HCT116 (cell line): ENCODE results near the gene MST1. TPM values are rescaled to one million over a fixed set of nuclear protein-coding genes. Genes with fewer than 3 reads are reported as not detected.
A peak's percentile ranks its signal among the peaks of the same experiment; 100 is the strongest.

Experiments used
- ATAC-seq: fragments of 200-7000 bp; cut with Tn5 transposase; 2 replicates; pipeline ENCODE4 v1.9.1; 2020; ENCODE audit warnings: mild to moderate bottlenecking, moderate library complexity
- BruUV-seq: library from RNA; stranded (reverse); fragments of 400-500 nt; replicated peaks from 2 replicates; lab custom pipeline; 2021; lab: Mats Ljungman, UMichigan
- CTCF ChIA-PET: fragments of 300-600 bp; sonication (Branson Sonifier 250); formaldehyde crosslinking; loops from one replicate; lab custom pipeline; 2021; ENCODE audit warnings: antibody characterized with exemption; lab: Charles Lee
- POLR2A ChIA-PET: fragments of 300-600, 350-600 bp; sonication (Branson Sonifier 250); formaldehyde crosslinking; loops from one replicate; lab custom pipeline; 2021; ENCODE audit warnings: antibody characterized with exemption; lab: Charles Lee
- RAD21 ChIA-PET, 2 experiments: fragments of 300-600 bp; sonication (Branson Sonifier 250); formaldehyde crosslinking; loops; one replicate each; lab custom pipeline; 2023; ENCODE audit warnings: low total read pairs in 2 of 2; ENCODE audit not compliant: uncharacterized antibody in 2 of 2, unreplicated experiment in 2 of 2, low non-redundant PET in 1 of 2; lab: Charles Lee
- DNase-seq: peaks from one replicate; pipeline ENCODE4 v3.0.0-alpha.2; 2010; ENCODE audit warnings: low read depth, low spot score
- H2AFZ ChIP-seq: fragments of 200-600 bp; shearing (Covaris generic), sonication (generic); 2 replicates; pipeline ENCODE4 v1.6.1; 2017; ENCODE audit warnings: low read depth, mixed run types, mixed read lengths, antibody characterized with exemption, low read length; ENCODE audit not compliant: poor library complexity, severe bottlenecking
- H3K27ac ChIP-seq: 2 replicates; pipeline ENCODE4 v1.5.1; 2012; ENCODE audit warnings: low read depth, low read length
- H3K27me3 ChIP-seq: fragments of 200-600 bp; sonication (generic); 2 replicates; pipeline ENCODE4 v1.6.1; 2016; ENCODE audit warnings: mixed run types, low read length, mixed read lengths; ENCODE audit not compliant: insufficient read depth
- H3K36me3 ChIP-seq, 2 experiments: fragments of 200-500 bp in 1 of 2; fragments of 200-600 bp in 1 of 2; sonication (Bioruptor generic) in 1 of 2; sonication (generic) in 1 of 2; 2 replicates each; pipeline versions ENCODE4 v1.5.1 to v1.6.1; 2014 to 2016; ENCODE audit warnings: low read length in 2 of 2, inconsistent platforms in 1 of 2, mixed read lengths in 1 of 2, mixed run types in 1 of 2; ENCODE audit not compliant: insufficient read depth in 2 of 2, control insufficient read depth in 1 of 2
- H3K4me1 ChIP-seq, 2 experiments: fragments of 200-600 bp in 1 of 2; sonication (generic) in 1 of 2; 2 replicates each; pipeline versions ENCODE4 v1.5.1 to v1.6.1; 2012 to 2017; ENCODE audit warnings: low read length in 2 of 2, inconsistent platforms in 1 of 2, mild to moderate bottlenecking in 1 of 2, mixed read lengths in 1 of 2, mixed run types in 1 of 2, moderate library complexity in 1 of 2; ENCODE audit not compliant: insufficient read depth in 2 of 2, control insufficient read depth in 1 of 2
- H3K4me2 ChIP-seq: fragments of 200-600 bp; sonication (generic); 2 replicates; pipeline ENCODE4 v1.6.1; 2017; ENCODE audit warnings: mixed run types, low read length, mixed read lengths
- H3K4me3 ChIP-seq, 2 experiments: fragments of 200-600 bp in 1 of 2; sonication (generic) in 1 of 2; replicated peaks in 1 of 2; 2 replicates each; pipeline ENCODE4 v1.5.1; 2011 to 2016; ENCODE audit warnings: low read length in 2 of 2, control low read depth in 1 of 2, low read depth in 1 of 2, mild to moderate bottlenecking in 1 of 2, mixed read lengths in 1 of 2, mixed run types in 1 of 2
- H3K79me2 ChIP-seq: fragments of 200-600 bp; sonication (generic); 2 replicates; pipeline ENCODE4 v1.6.1; 2017; ENCODE audit warnings: mild to moderate bottlenecking, mixed run types, low read length, moderate library complexity, mixed read lengths; ENCODE audit not compliant: insufficient read depth
- H3K9ac ChIP-seq: fragments of 200-600 bp; sonication (generic); 2 replicates; pipeline ENCODE4 v1.6.1; 2016; ENCODE audit warnings: low read length, mixed read lengths
- H3K9me2 ChIP-seq: fragments of 200-600 bp; sonication (generic), shearing (Covaris generic); 2 replicates; pipeline ENCODE4 v1.6.1; 2017; ENCODE audit warnings: mixed run types, mild to moderate bottlenecking, moderate library complexity; ENCODE audit not compliant: insufficient read depth
- H3K9me3 ChIP-seq, 2 experiments: fragments of 200-500 bp in 1 of 2; fragments of 200-600 bp in 1 of 2; sonication (Bioruptor generic) in 1 of 2; sonication (generic) in 1 of 2; 2 replicates each; pipeline ENCODE4 v1.6.1; 2014 to 2017; ENCODE audit warnings: low read length in 2 of 2, mixed read lengths in 2 of 2, inconsistent platforms in 1 of 2, low read depth in 1 of 2, mild to moderate bottlenecking in 1 of 2, mixed run types in 1 of 2, moderate library complexity in 1 of 2; ENCODE audit not compliant: control insufficient read depth in 1 of 2, insufficient read depth in 1 of 2
- H4K20me1 ChIP-seq: fragments of 200-600 bp; sonication (generic), shearing (Covaris generic); 2 replicates; pipeline ENCODE4 v1.6.1; 2017; ENCODE audit warnings: mixed run types, mild to moderate bottlenecking, moderate library complexity; ENCODE audit not compliant: insufficient read depth
- EZH2 ChIP-seq: fragments of 200-600 bp; sonication (generic); IDR thresholded peaks from 2 replicates; pipeline ENCODE4 v1.6.1; 2017; ENCODE audit warnings: antibody characterized with exemption, mixed run types
- JUND ChIP-seq: IDR thresholded peaks from 2 replicates; pipeline ENCODE4 v1.6.1; 2012
- POLR2A ChIP-seq: IDR thresholded peaks from 2 replicates; pipeline ENCODE4 v1.7.0; 2011; ENCODE audit warnings: borderline replicate concordance; ENCODE audit not compliant: insufficient read depth, insufficient read length; ENCODE audit errors: extremely low read depth
- ZFX ChIP-seq: fragments of 450-650 bp; IDR thresholded peaks from 2 replicates; pipeline ENCODE4 v1.6.1; 2017
- ZNF274 ChIP-seq: fragments of 200-500 bp; sonication (Bioruptor generic); IDR thresholded peaks from 2 replicates; pipeline ENCODE4 v1.6.1; 2014; ENCODE audit warnings: mild to moderate bottlenecking, low read depth, low read length, inconsistent platforms
- intact Hi-C: fragments of 100-400 bp; cut with micrococcal nuclease; formaldehyde crosslinking; loops from 2 replicates; pipeline ENCODE4 v1.10.0; 2022
- total RNA-seq: library from RNA; stranded (reverse); gene quantifications from one replicate; pipeline ENCODE4 v1.2.1, GENCODE V29; 2021; ENCODE audit not compliant: unreplicated experiment
- TF ChIP-seq, protein P1 (sequence below): IDR thresholded peaks from 2 replicates; pipeline ENCODE4 v1.6.1; 2011; ENCODE audit warnings: mild to moderate bottlenecking, low read length, moderate library complexity; ENCODE audit not compliant: insufficient replicate concordance; ENCODE audit errors: extremely low read depth

MST1 gene
- total RNA-seq, 1 experiment from 2014 or later, result 15.4 TPM

GRCh38 chr3:49674497-49674983 is 14.7 kb downstream of the MST1 start:
- DNase-seq (no peak), ATAC-seq (peak; percentile 24)
- peak overlapping the region; percentile 99 for H3K9ac ChIP-seq
- RAD21 ChIA-PET, result interaction anchor here in 1 of 2 experiments (0.9 kb wide), 1 partner anchor 135 kb away, joined by 3 read pairs; no protein-coding TSS in a partner anchor
- peaks cover 28% of the 10 kb centered on the region for H3K79me2 ChIP-seq
- peak overlapping the region; percentile 90 to 98 for H3K4me3 ChIP-seq
- H3K9me3 ChIP-seq, result no peaks in the 10 kb centered on the region
- H4K20me1 ChIP-seq, result no peaks in the 10 kb centered on the region
- H3K27me3 ChIP-seq, result no peaks in the 10 kb centered on the region
- H2AFZ ChIP-seq, result no peak overlapping the region
- no peaks in the 10 kb centered on the region for H3K9me2 ChIP-seq
- intact Hi-C loops, result loop anchor here (1.0 to 5.0 kb wide), 2 partner anchors 45 to 202 kb away; partner anchors contain the start of genes AMIGO3 and DAG1
- BruUV-seq, result TSS peak; percentile 41
- H3K36me3 ChIP-seq, result peaks cover 21 to 38% of the 10 kb centered on the region in 2 experiments; a peak in 3 of 4 replicates
- H3K4me2 ChIP-seq, result peak overlapping the region; percentile 99
- POLR2A ChIA-PET, result no interaction called here
- H3K27ac ChIP-seq, result peak overlapping the region; percentile 98
- TF ChIP-seq JUND (no peak), ZNF274 (no peak), EZH2 (no peak), POLR2A (peak; percentile 24), ZFX (peak; percentile 75; the same call in 1 of the 2 replicates)
- TF ChIP-seq, protein P1, sequence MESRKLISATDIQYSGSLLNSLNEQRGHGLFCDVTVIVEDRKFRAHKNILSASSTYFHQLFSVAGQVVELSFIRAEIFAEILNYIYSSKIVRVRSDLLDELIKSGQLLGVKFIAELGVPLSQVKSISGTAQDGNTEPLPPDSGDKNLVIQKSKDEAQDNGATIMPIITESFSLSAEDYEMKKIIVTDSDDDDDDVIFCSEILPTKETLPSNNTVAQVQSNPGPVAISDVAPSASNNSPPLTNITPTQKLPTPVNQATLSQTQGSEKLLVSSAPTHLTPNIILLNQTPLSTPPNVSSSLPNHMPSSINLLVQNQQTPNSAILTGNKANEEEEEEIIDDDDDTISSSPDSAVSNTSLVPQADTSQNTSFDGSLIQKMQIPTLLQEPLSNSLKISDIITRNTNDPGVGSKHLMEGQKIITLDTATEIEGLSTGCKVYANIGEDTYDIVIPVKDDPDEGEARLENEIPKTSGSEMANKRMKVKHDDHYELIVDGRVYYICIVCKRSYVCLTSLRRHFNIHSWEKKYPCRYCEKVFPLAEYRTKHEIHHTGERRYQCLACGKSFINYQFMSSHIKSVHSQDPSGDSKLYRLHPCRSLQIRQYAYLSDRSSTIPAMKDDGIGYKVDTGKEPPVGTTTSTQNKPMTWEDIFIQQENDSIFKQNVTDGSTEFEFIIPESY, result no peak
- CTCF ChIA-PET, result no interaction called here
- peaks cover 10 to 32% of the 10 kb centered on the region in 2 experiments; a peak in 3 of 4 replicates for H3K4me1 ChIP-seq
